ENCODE measurements around the gene TRIM71.
"Not testable (repeated sequence)": the region's sequence is repeated elsewhere in the genome, so short reads cannot be mapped to it uniquely, and the experiment has no call there.

The TRIM71 gene

GRCh38 chr3:32899265-32899664 is 81.5 kb downstream of the TRIM71 start:
- Histone ChIP-seq H3K9me2 (replicated peaks; ENCODE audit: control insufficient read depth, low read length) (no peaks in the 10 kb centered on the region), H4K20me1 (ENCODE audit: control insufficient read depth, insufficient read depth, low read depth, low read length) (no peaks in the 10 kb centered on the region), H3K4me1 (ENCODE audit: control insufficient read depth, low read length) (no peaks in the 10 kb centered on the region), H3K27me3 (ENCODE audit: control insufficient read depth, low read length) (peaks cover 13% of the 10 kb centered on the region), H3K79me2 (ENCODE audit: control insufficient read depth, low read length) (no peaks in the 10 kb centered on the region), H3K27ac (ENCODE audit: low read depth, low read length) (no peak overlapping the region), H3K4me3 (ENCODE audit: low read length) (no peak overlapping the region), H3F3A (ENCODE audit: control insufficient read depth, insufficient read depth) (no peaks in the 10 kb centered on the region), H3K9me3 (ENCODE audit: control insufficient read depth, insufficient read depth, low read length) (no peaks in the 10 kb centered on the region), H3K36me3 (ENCODE audit: control insufficient read depth, low read length) (no peaks in the 10 kb centered on the region), H3K4me2 (ENCODE audit: low read length) (no peak overlapping the region)
- TF ChIP-seq CTCF (IDR thresholded peaks at IDR 0.05; ENCODE audit: low read depth, low read length, poor library complexity, severe bottlenecking) (no peak), EZH2phosphoT487 (IDR thresholded peaks at IDR 0.05; ENCODE audit: borderline replicate concordance, low read length) (no peak)

GRCh38 chr3:32901005-32901932 is 83.5 kb downstream of the TRIM71 start:
- Histone ChIP-seq H3K4me2 (ENCODE audit: low read length) (no peak overlapping the region), H3F3A (ENCODE audit: control insufficient read depth, insufficient read depth) (no peaks in the 10 kb centered on the region), H3K36me3 (ENCODE audit: control insufficient read depth, low read length) (no peaks in the 10 kb centered on the region), H4K20me1 (ENCODE audit: control insufficient read depth, insufficient read depth, low read depth, low read length) (no peaks in the 10 kb centered on the region), H3K4me1 (ENCODE audit: control insufficient read depth, low read length) (no peaks in the 10 kb centered on the region), H3K4me3 (ENCODE audit: low read length) (no peak overlapping the region), H3K27me3 (ENCODE audit: control insufficient read depth, low read length) (peaks cover 3% of the 10 kb centered on the region), H3K27ac (ENCODE audit: low read depth, low read length) (no peak overlapping the region), H3K9me3 (ENCODE audit: control insufficient read depth, insufficient read depth, low read length) (no peaks in the 10 kb centered on the region), H3K9me2 (replicated peaks; ENCODE audit: control insufficient read depth, low read length) (no peaks in the 10 kb centered on the region), H3K79me2 (ENCODE audit: control insufficient read depth, low read length) (no peaks in the 10 kb centered on the region)
- TF ChIP-seq CTCF (IDR thresholded peaks at IDR 0.05; ENCODE audit: low read depth, low read length, poor library complexity, severe bottlenecking) = no peak
- TF ChIP-seq EZH2phosphoT487 (IDR thresholded peaks at IDR 0.05; ENCODE audit: borderline replicate concordance, low read length) = no peak

GRCh38 chr3:32902887-32903371 is 85.1 kb downstream of the TRIM71 start:
- not testable (repeated sequence) for H3K4me3 ChIP-seq (ENCODE audit: low read length); H3K9me3 ChIP-seq (ENCODE audit: control insufficient read depth, insufficient read depth, low read length); H3K79me2 ChIP-seq (ENCODE audit: control insufficient read depth, low read length); H3K9me2 ChIP-seq (replicated peaks; ENCODE audit: control insufficient read depth, low read length); H3K27ac ChIP-seq (ENCODE audit: low read depth, low read length); H3F3A ChIP-seq (ENCODE audit: control insufficient read depth, insufficient read depth); H4K20me1 ChIP-seq (ENCODE audit: control insufficient read depth, insufficient read depth, low read depth, low read length); H3K36me3 ChIP-seq (ENCODE audit: control insufficient read depth, low read length); H3K27me3 ChIP-seq (ENCODE audit: control insufficient read depth, low read length); H3K4me2 ChIP-seq (ENCODE audit: low read length); H3K4me1 ChIP-seq (ENCODE audit: control insufficient read depth, low read length)

- Histone ChIP-seq H3K36me3 (ENCODE audit: control insufficient read depth, low read length) (no peaks in the 10 kb centered on the region), H4K20me1 (ENCODE audit: control insufficient read depth, insufficient read depth, low read depth, low read length) (no peaks in the 10 kb centered on the region), H3K4me2 (ENCODE audit: low read length) (no peak overlapping the region), H3K79me2 (ENCODE audit: control insufficient read depth, low read length) (no peaks in the 10 kb centered on the region), H3K27me3 (ENCODE audit: control insufficient read depth, low read length) (no peaks in the 10 kb centered on the region), H3K9me2 (replicated peaks; ENCODE audit: control insufficient read depth, low read length) (no peaks in the 10 kb centered on the region), H3K9me3 (ENCODE audit: control insufficient read depth, insufficient read depth, low read length) (no peaks in the 10 kb centered on the region), H3K4me3 (ENCODE audit: low read length) (no peak overlapping the region), H3F3A (ENCODE audit: control insufficient read depth, insufficient read depth) (no peaks in the 10 kb centered on the region), H3K27ac (ENCODE audit: low read depth, low read length) (no peak overlapping the region), H3K4me1 (ENCODE audit: control insufficient read depth, low read length) (no peaks in the 10 kb centered on the region)
- TF ChIP-seq CTCF (IDR thresholded peaks at IDR 0.05; ENCODE audit: low read depth, low read length, poor library complexity, severe bottlenecking) (no peak), EZH2phosphoT487 (IDR thresholded peaks at IDR 0.05; ENCODE audit: borderline replicate concordance, low read length) (no peak)
Measured at GRCh38 chr3:32903953-32904352, 86.2 kb downstream of the TRIM71 start.
